Panc1 (cell line): ENCODE results near the gene CHST8.

Experiments
- CTCF ChIP-seq: fragments of 450-650 bp; IDR thresholded peaks from 2 replicates; pipeline ENCODE4 v1.5.1; 2017; ENCODE audit warnings: mild to moderate bottlenecking
- POLR2AphosphoS5 ChIP-seq: IDR thresholded peaks from 2 replicates; pipeline ENCODE4 v1.6.1; 2012; ENCODE audit warnings: mild to moderate bottlenecking, low read depth, low read length, moderate library complexity
- REST ChIP-seq, 2 experiments: IDR thresholded peaks; 2 replicates each; pipeline ENCODE4 v1.6.1; 2011 to 2012; ENCODE audit warnings: low read depth in 2 of 2, control low read depth in 1 of 2, low read length in 1 of 2, mild to moderate bottlenecking in 1 of 2, moderate library complexity in 1 of 2; ENCODE audit not compliant: insufficient read depth in 1 of 2

DNA sequence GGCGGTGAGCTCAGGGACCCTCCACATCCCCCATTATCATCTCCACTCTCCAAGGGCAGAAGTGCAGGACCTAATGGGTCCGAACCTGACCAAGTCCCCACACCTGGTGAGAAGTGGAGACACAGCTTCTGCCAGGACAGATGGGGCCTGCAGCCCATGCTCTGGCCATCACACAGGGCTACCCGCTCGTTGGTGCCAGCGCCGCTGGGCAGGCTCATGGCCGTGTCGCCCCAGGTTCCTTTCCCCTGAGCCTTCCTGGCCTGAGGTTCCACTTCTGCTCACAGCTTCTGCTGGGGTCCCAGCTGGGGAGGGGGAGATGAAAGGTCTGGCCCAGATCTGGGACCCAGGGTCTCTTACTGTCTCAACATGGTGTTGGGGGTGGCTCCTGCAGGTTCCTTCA lies 126.5 kb downstream of the CHST8 start:
- no peak for TF ChIP-seq CTCF
- TF ChIP-seq POLR2AphosphoS5: no peak
- TF ChIP-seq REST (IDR thresholded peaks at IDR 0.05; ENCODE audit: insufficient read depth in 1 of 2, low read depth in 2 of 2, low read length in 1 of 2): no peak
